Heart left ventricle (tissue), 16 donors: ENCODE measurements around the gene SEC63. TPM values are rescaled to one million over a fixed set of nuclear protein-coding genes. Genes with fewer than 3 reads are reported as not detected.
"Not testable (repeated sequence)": the region's sequence is repeated elsewhere in the genome, so short reads cannot be mapped to it uniquely, and the experiment has no call there.

ENCODE experiments used
- ATAC-seq, 4 donors: fragments of 200-7000 bp; cut with Tn5 transposase; one replicate each; pipeline ENCODE4 v1.9.1; 2020 to 2022; ENCODE audit warnings: moderate library complexity in 4 of 4, mild to moderate bottlenecking in 3 of 4, moderate number of reproducible peaks in 1 of 4
- DNase-seq, 5 donors: peaks; one replicate each; pipeline ENCODE4 v3.0.0-alpha.2; 2020
- H3K27ac ChIP-seq, 12 donors: fragments of 200-600 bp; sonication (generic) in 4 of 12; one replicate each; pipeline versions ENCODE4 v1.5.0 to v1.8.0; 2016 to 2022; ENCODE audit warnings: mild to moderate bottlenecking in 2 of 12
- H3K27me3 ChIP-seq, 9 donors: fragments of 200-600 bp; sonication (generic) in 2 of 9; one replicate each; pipeline versions ENCODE4 v1.5.1 to v1.8.0; 2016 to 2022; ENCODE audit warnings: mild to moderate bottlenecking in 3 of 9
- H3K36me3 ChIP-seq, 9 donors: fragments of 200-600 bp; sonication (generic) in 2 of 9; one replicate each; pipeline versions ENCODE4 v1.5.0 to v1.8.0; 2018 to 2022; ENCODE audit warnings: mild to moderate bottlenecking in 2 of 9
- H3K4me1 ChIP-seq, 12 donors: fragments of 200-600 bp; sonication (generic) in 4 of 12; one replicate each; pipeline versions ENCODE4 v1.5.0 to v1.8.0; 2016 to 2022; ENCODE audit warnings: mild to moderate bottlenecking in 3 of 12
- H3K4me3 ChIP-seq, 12 donors: fragments of 200-600 bp; sonication (generic) in 4 of 12; one replicate each; pipeline versions ENCODE4 v1.5.0 to v1.8.0; 2017 to 2022; ENCODE audit warnings: mild to moderate bottlenecking in 9 of 12, moderate library complexity in 4 of 12
- H3K9me3 ChIP-seq, 12 donors: fragments of 200-600 bp; sonication (generic) in 4 of 12; one replicate each; pipeline versions ENCODE4 v1.5.0 to v1.8.0; 2016 to 2022; ENCODE audit warnings: mild to moderate bottlenecking in 1 of 12
- CTCF ChIP-seq, 12 donors: fragments of 200-600 bp; sonication (generic) in 4 of 12; IDR thresholded peaks; one replicate each; pipeline versions ENCODE4 v1.5.0 to v1.8.0; 2018 to 2022; ENCODE audit warnings: antibody characterized with exemption in 12 of 12, mild to moderate bottlenecking in 5 of 12
- POLR2A ChIP-seq, 2 donors: fragments of 450-650 bp; IDR thresholded peaks; one replicate each; pipeline ENCODE4 v1.6.1; 2017; ENCODE audit warnings: antibody characterized with exemption in 2 of 2, mild to moderate bottlenecking in 2 of 2, moderate library complexity in 2 of 2
- WGBS, 4 donors: extraction: QIAGEN DNeasy Blood & Tissue Kit in 2 of 4; methylation state at CpG; one replicate each; pipeline versions ENCODE4 v1.1.5 to v1.1.7; 2013 to 2018; 5-methylcytosine and 5-hydroxymethylcytosine counted together
- intact Hi-C, 10 donors: fragments of 100-400 bp; cut with DNase I; formaldehyde crosslinking; loops; one replicate each; pipeline versions ENCODE4 v1.11.1 to v1.14.2; 2022
- polyA plus RNA-seq, 2 donors: library from polyadenylated mRNA; stranded (reverse); fragments of 200-250 nt; gene quantifications; one replicate each; pipeline ENCODE4 v1.2.3, GENCODE V29; 2013
- total RNA-seq, 9 donors: library from RNA; depleted of rRNA in 2 of 9; stranded (reverse); fragments of >200 nt in 2 of 9; fragmentation: NEBNext Ultra II Directional in 3 of 9; extraction: Animal tissue kit (Norgen Biotek cat#: 25700) in 3 of 9; gene quantifications; one replicate each; pipeline versions ENCODE4 v1.1.0 to v1.2.4, GENCODE V29; 2016 to 2023
- donor health status: ischemic (EF 13 %, LVEDD 7.1; RV severe dilation, severe dysfunction).
- donor health status: healthy with polysubstance abuse.
- donor health status: DM: no; HTN: yes; CAD: no.
- donor health status: DM: no; HTN: no; CAD: no.
- donor health status: ischemic (EF 25% LVEDD 6.9; RV normal size, moderate dysfunction).
- donor health status: ischemic (EF 25% LVEDD 5.7; RV mildly dilated, moderate dysfunction).
- donor health status: healthy.
- donor health status: DM: yes; HTN: yes; CAD: no.
- donor health status: ischemic (EF 35%, LVEDD 5.7; RV mildly dilated, moderate dysfunction).
- donor health status: nonischemic (EF 11% LVEDD 7.7; RV severe dilation, severe dysfunction).
- donor health status: DM: yes; HTN: yes; CAD: no.
- donor health status: PGD.
- donor health status: ischemic (EF 29% LVEDD 5.4; RV normal size, mild dysfunction).
- donor health status: nonischemic (EF 23%, LVEDD 6.1; RV moderate dilation, normal function).

Gene SEC63
- total and polyA plus RNA-seq, 11 donors = 15.3 to 64.9 (median 52.5) TPM

GRCh38 chr6:108002365-108003221, 44.6 kb upstream of the SEC63 start:
- H3K4me1 ChIP-seq = peaks cover 0 to 4% (median 0%) of the 10 kb centered on the region in 12 donors
- peak in 1 of 4 donors; percentile 57 for ATAC-seq
- 42 to 52% (median 51%) methylated on average over 9 of the region's 9 CpGs for WGBS, 4 donors
- H3K27me3 ChIP-seq = no peaks in the 10 kb centered on the region
- H3K4me3 ChIP-seq = no peak overlapping the region
- no peak for TF ChIP-seq POLR2A (IDR thresholded peaks at IDR 0.05)
- TF ChIP-seq CTCF (IDR thresholded peaks at IDR 0.05) = no peak
- intact Hi-C loops = no loop called here
- DNase-seq = no peak
- no peaks in the 10 kb centered on the region for H3K36me3 ChIP-seq
- no peaks in the 10 kb centered on the region for H3K9me3 ChIP-seq
- H3K27ac ChIP-seq = peak overlapping the region in 1 of 12 donors; percentile 62

GRCh38 chr6:108001696-108002231, 43.8 kb upstream of the SEC63 start:
- H3K27me3 ChIP-seq = no peaks in the 10 kb centered on the region
- H3K27ac ChIP-seq = no peak overlapping the region
- H3K36me3 ChIP-seq = no peaks in the 10 kb centered on the region
- DNase-seq (no peak), ATAC-seq (no peak)
- H3K4me1 ChIP-seq = peaks cover 0 to 4% (median 0%) of the 10 kb centered on the region in 12 donors
- no peak for TF ChIP-seq CTCF (IDR thresholded peaks at IDR 0.05)
- TF ChIP-seq POLR2A (IDR thresholded peaks at IDR 0.05) = no peak
- H3K4me3 ChIP-seq = no peak overlapping the region
- 86 to 94% (median 90%) methylated on average over 7 of the region's 7 CpGs for WGBS, 4 donors
- no peaks in the 10 kb centered on the region for H3K9me3 ChIP-seq
- intact Hi-C loops = no loop called here

- not testable (repeated sequence) for H3K4me3 ChIP-seq
Observed at GRCh38 chr6:108000259-108000658, 42.3 kb upstream of the SEC63 start.

GRCh38 chr6:107999341-107999740, 41.3 kb upstream of the SEC63 start:
- ATAC-seq (no peak), DNase-seq (no peak)
- H3K9me3 ChIP-seq = no peaks in the 10 kb centered on the region
- H3K4me3 ChIP-seq = no peak overlapping the region
- intact Hi-C loops = no loop called here
- H3K4me1 ChIP-seq = peaks cover 0 to 4% (median 0%) of the 10 kb centered on the region in 12 donors
- H3K27me3 ChIP-seq = no peaks in the 10 kb centered on the region
- no peak overlapping the region for H3K27ac ChIP-seq
- no peak for TF ChIP-seq POLR2A (IDR thresholded peaks at IDR 0.05)
- H3K36me3 ChIP-seq = no peaks in the 10 kb centered on the region

More at GRCh38 chr6:108000259-108000658, 42.3 kb upstream of the SEC63 start:
- intact Hi-C loops, H3K9me3 ChIP-seq, H3K27me3 ChIP-seq, H3K36me3 ChIP-seq, ATAC-seq, H3K27ac ChIP-seq, DNase-seq, H3K4me1 ChIP-seq: not testable (repeated sequence)
- 88 to 96% (median 92%) methylated on average over 5 of the region's 5 CpGs for WGBS, 4 donors

- WGBS, 4 donors = 79 to 85% (median 80%) methylated on average over 9 of the region's 9 CpGs
- Histone ChIP-seq H3K9me3 (no peaks in the 10 kb centered on the region), H3K27ac (no peak overlapping the region), H3K36me3 (no peaks in the 10 kb centered on the region), H3K27me3 (no peaks in the 10 kb centered on the region), H3K4me3 (no peak overlapping the region), H3K4me1 (no peaks in the 10 kb centered on the region)
- DNase-seq (no peak), ATAC-seq (no peak)
- intact Hi-C loops = no loop called here
- no peak for TF ChIP-seq CTCF (IDR thresholded peaks at IDR 0.05)
- TF ChIP-seq POLR2A (IDR thresholded peaks at IDR 0.05) = no peak
Observed at GRCh38 chr6:107991772-107992550, 34.0 kb upstream of the SEC63 start.
